KBM-7 (cell line): Measurements from ENCODE around the gene ACP2.
A peak's percentile ranks its signal among the peaks of the same experiment; 100 is the strongest.

Experiments used
- DNase-seq: peaks from one replicate; pipeline ENCODE4 v3.0.0-alpha.2; 2015
- in situ Hi-C: fragments of 300-500 bp; cut with MboI; formaldehyde crosslinking; loops from 2 replicates; pipeline ENCODE4 v1.14.3; 2020; ENCODE audit warnings: low sequenced_read_pairs, low pct_unique_long_range_greater_than_20kb, mixed read lengths

Gene ACP2

DNA sequence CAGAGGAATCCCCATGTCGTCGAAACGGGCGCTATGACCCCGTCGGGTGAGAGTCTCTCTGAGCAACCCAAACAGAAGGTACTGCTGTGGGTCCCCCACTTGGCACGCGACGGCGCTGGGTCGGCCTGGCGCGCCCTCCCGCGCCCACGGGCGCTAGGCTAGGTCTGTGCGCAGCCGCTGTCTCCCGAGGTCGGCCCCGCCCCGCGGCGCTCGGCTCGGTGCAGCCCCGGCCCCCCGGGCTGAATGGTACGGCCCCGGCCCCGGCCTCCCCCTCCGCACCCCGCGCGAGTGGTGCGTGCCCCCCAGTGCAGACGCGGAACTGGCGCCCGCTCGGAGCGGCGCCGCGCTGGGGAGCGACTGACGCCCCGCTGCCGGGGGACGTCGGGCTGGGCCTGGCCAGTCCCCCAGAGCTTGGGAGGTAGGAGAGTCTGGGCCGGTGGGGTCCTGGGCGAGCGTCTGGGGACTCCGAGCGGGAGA lies 21.3 kb upstream of the ACP2 start, which contains the start of gene MADD:
TSS of gene MADD (plus strand) at position 305 of the 477 bp plus-strand sequence.
- in situ Hi-C loops, result loop anchor here (25.0 kb wide), 2 partner anchors 108 to 142 kb away; partner anchors contain the start of gene SLC39A13
- DNase-seq, result peak; percentile 84

DNA sequence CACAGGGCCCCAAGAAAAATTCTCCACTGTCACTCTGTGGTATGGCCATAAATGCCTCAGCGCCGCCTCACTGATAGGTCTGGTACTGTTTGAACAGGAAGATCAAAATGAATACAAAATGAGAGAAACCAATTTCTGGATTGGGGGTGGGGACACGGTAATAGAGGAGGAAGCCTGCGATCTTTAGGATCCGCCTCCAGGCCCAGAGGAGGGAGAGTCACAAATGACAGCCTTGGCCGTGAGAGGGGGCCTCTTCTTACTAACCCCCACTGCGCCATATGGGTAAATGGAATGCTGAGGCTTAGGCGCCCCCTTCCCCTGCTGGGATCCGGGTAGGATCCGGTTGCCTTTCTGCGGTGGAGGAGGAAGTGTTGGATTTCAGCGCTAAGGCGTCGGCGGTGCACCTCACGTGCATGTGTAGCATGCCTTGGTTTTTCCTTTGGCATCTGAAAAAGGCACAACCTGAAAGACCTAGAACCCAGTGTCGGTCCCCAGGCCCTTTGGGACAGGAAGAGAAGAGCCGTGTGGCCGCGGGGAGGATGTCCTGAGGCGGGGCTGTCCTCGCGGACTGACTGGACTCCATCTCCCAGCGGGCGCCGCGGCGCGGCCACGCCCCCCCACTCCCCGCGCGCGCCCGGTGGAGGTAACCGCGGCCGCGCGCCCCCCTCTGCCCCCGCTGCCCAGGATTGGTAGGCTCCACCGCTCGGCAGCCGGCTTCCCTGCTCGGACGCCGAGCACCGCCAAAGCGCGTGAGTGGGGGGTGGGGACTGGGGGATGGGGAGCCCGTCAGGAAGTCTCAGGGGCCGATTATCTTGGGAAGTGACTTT lies 20.6 kb upstream of the ACP2 start:
- peak; percentile 99 for DNase-seq
- in situ Hi-C loops, result loop anchor here (25.0 kb wide), 2 partner anchors 107 to 143 kb away; partner anchors contain the start of gene SLC39A13

DNA sequence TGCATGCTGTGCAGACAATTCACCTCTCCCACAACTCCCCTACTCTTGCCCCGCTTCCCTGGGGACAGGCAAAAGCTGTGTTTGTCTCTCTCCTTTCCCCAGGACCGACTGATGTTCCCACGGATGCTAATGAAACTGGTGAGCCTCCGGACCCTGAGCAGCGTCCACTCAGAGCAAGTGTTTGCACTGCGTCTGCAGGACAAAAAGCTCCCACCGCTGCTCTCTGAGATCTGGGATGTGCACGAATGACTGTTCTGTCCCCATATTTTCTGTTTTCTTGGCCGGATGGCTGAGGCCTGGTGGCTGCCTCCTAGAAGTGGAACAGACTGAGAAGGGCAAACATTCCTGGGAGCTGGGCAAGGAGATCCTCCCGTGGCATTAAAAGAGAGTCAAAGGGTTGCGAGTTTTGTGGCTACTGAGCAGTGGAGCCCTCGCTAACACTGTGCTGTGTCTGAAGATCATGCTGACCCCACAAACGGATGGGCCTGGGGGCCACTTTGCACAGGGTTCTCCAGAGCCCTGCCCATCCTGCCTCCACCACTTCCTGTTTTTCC lies 19.9 kb upstream of the ACP2 start:
- in situ Hi-C loops, result loop anchor here (25.0 kb wide), 2 partner anchors 106 to 144 kb away; partner anchors contain the start of gene SLC39A13
- DNase-seq, result no peak

DNA sequence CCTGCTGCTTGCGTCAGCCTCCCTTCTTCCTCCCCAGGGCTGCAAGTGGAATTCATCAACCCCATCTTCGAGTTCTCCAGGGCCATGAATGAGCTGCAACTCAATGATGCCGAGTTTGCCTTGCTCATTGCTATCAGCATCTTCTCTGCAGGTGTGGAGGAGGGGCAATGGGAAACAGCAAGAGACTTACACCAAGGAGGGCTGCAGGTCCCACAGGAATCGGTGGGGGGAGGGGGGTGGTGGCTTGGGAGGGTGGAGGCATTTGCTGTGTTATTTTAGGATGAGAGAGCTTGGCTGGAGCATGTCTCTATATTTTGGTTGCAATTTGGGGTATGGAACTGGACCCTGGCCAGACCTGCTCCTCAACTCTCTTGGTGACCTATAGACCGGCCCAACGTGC lies 19.3 kb upstream of the ACP2 start:
- in situ Hi-C loops, result loop anchor here (25.0 kb wide), 2 partner anchors 106 to 144 kb away; partner anchors contain the start of gene SLC39A13
- no peak for DNase-seq

DNA sequence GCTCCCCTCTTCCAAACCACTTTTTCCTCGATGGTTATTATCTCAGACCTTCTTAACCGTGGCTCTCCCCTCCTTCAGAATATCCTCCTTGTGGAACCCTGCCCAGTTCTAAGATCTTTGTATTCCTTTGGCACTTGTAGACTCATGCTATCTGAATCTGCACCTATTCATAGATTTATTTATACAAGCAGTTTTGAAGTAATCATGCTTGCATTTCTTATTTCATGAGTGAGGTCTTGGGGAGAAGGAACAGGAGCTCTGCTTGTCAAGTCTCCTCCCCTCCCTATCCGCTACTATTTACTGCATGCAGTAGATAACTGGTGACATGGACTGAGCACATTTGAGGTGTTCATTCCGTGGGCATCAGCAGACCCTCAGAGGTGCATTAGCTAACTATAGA lies 15.9 kb upstream of the ACP2 start:
- in situ Hi-C loops, result loop anchor here (25.0 kb wide), 2 partner anchors 102 to 148 kb away; partner anchors contain the start of gene SLC39A13
- DNase-seq, result no peak

DNA sequence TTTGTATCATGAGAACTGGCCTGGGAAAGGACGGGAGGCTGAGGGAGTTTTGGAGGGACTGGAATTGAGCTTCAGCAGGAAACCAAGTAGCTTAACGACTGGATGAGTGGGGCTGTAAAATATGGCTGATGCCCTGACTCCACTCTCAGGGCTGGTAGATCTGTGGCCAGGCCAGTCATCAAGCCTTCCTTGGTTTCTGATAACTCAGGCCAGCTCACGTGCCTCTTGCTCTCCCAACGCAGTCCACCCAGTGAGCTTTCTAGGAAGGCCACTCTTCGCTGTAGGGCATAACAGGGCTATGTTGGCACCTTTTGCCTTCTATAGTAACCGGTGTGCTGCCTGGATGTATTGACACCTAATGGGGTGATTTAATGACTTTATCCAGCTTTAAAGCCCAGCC lies 15.5 kb upstream of the ACP2 start:
- in situ Hi-C loops, result loop anchor here (25.0 kb wide), 2 partner anchors 102 to 148 kb away; partner anchors contain the start of gene SLC39A13
- DNase-seq, result no peak

DNA sequence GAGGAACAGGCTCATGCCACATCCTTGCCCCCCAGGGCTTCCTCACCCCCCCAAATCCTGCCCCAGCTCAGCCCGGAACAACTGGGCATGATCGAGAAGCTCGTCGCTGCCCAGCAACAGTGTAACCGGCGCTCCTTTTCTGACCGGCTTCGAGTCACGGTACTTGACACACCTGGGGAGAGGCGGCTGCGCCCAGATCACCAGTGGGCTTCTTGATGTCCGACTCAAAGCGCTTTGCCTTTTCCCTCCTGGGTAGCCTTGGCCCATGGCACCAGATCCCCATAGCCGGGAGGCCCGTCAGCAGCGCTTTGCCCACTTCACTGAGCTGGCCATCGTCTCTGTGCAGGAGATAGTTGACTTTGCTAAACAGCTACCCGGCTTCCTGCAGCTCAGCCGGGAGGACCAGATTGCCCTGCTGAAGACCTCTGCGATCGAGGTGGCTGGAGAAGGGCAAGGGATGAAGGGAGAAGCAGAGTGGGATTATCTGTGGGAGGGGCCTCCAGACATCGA lies 12.7 kb upstream of the ACP2 start:
- DNase-seq, result no peak
- in situ Hi-C loops, result loop anchor here (25.0 kb wide), 2 partner anchors 99 to 151 kb away; partner anchors contain the start of gene SLC39A13

DNA sequence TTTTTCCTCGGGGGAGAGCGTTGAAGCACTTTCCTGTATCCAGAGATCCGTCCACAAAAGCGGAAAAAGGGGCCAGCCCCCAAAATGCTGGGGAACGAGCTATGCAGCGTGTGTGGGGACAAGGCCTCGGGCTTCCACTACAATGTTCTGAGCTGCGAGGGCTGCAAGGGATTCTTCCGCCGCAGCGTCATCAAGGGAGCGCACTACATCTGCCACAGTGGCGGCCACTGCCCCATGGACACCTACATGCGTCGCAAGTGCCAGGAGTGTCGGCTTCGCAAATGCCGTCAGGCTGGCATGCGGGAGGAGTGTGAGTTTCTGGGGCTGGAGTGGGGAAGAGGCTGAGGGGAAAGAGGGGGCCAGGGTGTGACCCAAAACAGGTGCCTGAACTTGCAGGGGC lies 11.8 kb upstream of the ACP2 start:
- no peak for DNase-seq
- in situ Hi-C loops, result loop anchor here (25.0 kb wide), 2 partner anchors 98 to 152 kb away; partner anchors contain the start of gene SLC39A13

DNA sequence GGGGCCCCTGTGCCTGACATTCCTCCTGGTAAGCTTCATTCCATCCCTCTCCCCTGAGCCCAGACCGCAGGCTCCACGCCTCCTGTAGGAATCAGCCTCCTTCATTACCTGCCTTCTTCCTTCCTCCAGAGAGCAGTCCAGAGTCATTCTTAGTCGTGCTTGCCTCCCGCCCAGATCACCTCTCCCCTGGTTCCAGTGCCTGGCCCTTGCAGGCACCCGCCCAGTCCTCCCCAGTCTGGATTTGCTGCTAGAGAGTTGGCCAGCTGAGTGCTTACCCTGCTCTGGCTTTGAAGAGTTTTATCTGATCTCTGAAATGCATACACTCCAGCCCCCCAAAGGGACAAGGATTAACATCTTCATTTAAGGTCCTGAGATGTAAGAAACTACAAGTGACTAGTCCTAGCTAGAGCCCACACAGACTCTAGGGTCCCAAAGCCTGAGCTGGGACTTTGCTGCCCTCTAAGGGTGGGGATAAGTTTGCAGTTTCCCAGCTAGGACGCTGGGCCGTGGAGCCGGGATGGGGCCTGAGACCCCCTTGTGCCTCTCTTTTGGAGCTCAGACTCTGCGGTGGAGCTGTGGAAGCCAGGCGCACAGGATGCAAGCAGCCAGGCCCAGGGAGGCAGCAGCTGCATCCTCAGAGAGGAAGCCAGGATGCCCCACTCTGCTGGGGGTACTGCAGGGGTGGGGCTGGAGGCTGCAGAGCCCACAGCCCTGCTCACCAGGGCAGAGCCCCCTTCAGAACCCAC lies 10.8 kb upstream of the ACP2 start:
- in situ Hi-C loops, result loop anchor here (25.0 kb wide), 2 partner anchors 97 to 153 kb away; partner anchors contain the start of gene SLC39A13
- peak; percentile 65 for DNase-seq

DNA sequence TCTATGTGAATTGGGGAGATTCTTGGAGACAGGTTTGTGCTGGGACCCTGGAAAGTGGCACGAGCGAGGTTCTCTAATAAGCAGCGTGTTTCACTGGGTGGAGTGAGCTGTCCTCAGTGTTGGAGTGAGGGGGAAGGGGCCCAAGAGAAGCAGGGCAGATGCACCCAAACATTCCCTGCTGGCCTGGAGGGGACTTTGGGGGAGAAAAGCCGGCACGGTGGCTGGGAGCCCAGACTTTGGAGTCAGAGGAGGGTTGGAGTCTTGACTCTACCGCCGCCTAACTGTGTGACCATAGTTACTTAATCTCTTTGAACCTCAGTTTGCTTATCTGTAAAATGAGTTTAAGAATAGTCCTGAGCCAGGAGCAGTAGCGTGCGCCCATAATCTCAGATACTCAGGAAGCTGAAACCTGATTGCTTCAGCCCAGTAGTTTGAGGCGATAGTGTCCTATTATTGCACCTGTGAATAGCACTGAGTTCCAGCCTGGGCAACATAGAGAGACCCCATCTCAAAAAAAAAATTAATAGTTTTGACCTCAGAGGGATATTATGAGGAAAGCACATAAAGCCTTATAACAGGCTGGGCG lies 9.8 kb upstream of the ACP2 start:
- DNase-seq, result no peak
- in situ Hi-C loops, result loop anchor here (25.0 kb wide), 2 partner anchors 96 to 154 kb away; partner anchors contain the start of gene SLC39A13

DNA sequence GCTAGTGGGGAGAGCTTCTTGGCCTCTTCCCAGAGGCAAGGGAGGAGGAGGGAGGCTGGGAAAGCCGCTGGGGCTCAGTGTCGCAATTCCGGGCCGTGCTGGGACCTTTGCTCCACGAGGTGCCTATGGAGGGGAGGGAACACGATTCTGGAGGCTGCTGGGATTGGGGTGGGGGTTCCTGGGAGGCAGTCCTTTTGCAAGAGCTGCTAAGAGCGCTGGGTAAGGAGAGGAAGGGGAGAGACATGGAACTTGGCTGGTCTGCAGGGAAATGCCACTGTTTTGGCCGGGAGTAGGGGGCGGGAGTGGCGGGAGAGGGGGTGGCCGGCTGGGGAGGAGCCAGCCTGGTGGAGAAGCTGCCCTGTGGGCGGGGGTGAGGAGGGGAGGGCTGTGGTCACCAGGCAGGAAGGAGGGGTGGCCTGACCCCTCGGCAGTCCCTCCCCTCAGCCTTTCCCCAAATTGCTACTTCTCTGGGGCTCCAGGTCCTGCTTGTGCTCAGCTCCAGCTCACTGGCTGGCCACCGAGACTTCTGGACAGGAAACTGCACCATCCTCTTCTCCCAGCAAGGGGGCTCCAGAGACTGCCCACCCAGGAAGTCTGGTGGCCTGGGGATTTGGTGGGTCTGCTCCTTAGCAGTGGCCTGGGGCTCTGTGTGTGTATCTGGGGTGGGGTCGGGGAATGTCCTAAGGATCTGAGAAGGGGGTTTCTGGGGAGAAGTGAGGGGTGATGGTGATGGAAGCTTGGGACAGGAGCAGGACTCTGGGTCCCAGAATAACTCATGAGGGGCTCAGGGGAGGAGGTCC lies 9.1 kb upstream of the ACP2 start, which contains the start of gene NR1H3:
TSS of gene NR1H3 (plus strand) at position 480 of the 800 bp plus-strand sequence. CDS start 1,221 bp downstream, outside the sequence.
- DNase-seq, result peak; percentile 68
- in situ Hi-C loops, result loop anchor here (25.0 kb wide), 2 partner anchors 95 to 155 kb away; partner anchors contain the start of gene SLC39A13

DNA sequence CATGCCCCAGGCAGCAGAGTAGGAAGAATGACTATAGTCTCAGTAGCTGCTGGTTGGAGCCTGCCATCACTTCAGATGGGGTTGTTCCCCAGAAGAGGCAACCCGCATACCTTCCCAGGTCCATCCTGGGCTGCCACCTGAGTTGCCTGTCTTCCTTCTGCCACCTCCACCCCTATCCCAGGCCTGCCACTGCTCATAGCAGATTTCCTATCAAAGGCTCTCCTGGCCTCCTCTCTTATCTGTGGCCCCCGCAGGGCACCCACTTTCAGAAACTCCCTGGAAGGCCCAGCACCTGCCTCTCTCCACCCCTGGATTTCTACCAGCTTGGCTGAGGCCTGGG lies 8.5 kb upstream of the ACP2 start:
- DNase-seq, result no peak
- in situ Hi-C loops, result loop anchor here (25.0 kb wide), 2 partner anchors 95 to 155 kb away; partner anchors contain the start of gene SLC39A13

DNA sequence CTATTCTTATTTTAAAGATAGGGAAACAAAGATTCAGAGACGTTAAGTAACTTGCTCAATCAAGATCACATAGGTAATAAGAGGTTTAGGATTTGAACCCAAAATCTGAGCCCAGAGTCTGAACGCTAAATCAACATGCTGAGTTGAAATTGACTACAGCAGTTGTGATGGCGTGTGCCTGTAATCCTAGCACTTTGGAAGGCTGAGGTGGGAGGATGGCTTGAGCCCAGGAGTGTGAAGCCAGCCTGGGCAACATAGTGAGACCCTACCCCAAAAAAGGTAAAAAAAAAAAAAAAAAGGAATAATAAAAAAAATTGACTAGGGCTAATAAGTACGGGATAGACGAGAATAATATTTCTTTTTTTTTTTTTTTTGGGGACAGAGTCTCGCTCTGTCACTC lies 7.8 kb upstream of the ACP2 start:
- in situ Hi-C loops, result loop anchor here (25.0 kb wide), 2 partner anchors 94 to 156 kb away; partner anchors contain the start of gene SLC39A13

DNA sequence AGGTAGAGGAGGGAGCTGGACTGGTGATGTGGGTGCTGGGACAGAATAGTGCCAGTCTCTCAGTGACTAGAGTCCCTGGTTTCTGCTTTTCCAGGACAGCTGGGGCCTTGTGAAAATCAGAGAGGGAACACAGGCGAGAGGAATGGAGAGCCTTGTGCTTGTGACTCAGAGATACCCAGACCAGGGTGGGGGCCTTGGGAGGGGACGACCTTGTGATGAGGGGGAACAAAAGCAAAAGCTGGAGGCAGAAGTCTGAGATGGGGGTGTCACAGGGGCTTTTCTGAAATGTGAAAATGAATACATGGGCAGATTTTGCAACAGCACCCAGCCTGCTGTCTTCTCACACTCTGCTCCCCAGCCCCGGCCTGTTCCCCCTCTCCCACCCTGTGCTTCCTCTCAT lies 5.8 kb upstream of the ACP2 start:
- in situ Hi-C loops, result loop anchor here (25.0 kb wide), 2 partner anchors 92 to 158 kb away; partner anchors contain the start of gene SLC39A13
- DNase-seq, result no peak

More for the DNA sequence above, 7.8 kb upstream of the ACP2 start:
- DNase-seq, result no peak

DNA sequence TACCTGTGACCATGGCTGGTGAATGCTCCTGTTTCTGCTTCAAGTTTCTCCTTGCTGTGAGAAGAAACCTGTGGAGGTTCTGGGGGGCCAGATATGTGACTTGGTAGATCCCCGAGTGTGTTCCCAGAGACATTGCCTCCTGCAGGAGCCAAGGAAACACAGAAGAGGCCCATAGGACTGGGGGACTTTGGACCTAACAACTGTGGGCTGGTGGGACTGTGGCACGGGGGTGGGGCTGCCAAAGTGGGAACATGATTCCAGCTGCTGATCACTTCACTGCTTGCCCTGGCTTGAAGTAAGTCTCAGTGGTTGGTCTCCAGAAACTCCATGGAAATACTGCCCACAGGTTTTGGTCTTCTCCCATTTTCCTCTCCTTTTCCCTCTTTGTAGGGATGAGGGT lies 5.0 kb upstream of the ACP2 start:
- no peak for DNase-seq
- in situ Hi-C loops, result loop anchor here (25.0 kb wide), 2 partner anchors 91 to 159 kb away; partner anchors contain the start of gene SLC39A13

DNA sequence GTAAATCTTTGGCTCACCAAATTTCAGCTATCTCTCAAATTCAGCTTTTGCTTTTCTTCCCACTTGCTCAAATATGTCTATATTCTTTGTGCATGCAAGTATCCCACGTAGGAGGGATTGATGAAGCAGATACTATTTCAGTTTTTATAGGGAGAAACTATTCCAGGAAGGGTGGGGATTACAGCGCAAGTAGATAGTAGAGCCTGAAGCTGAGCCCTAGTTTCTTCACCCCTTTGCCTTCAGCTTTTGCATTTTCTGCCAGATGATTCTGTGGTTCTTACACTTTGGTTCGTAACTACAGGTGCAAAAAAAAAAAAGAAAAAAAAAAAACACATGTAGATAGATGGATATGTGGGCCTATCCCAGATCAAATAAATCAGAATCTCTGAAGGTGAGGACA lies 3.1 kb upstream of the ACP2 start:
- no peak for DNase-seq
- in situ Hi-C loops, result loop anchor here (25.0 kb wide), 2 partner anchors 89 to 161 kb away; partner anchors contain the start of gene SLC39A13

DNA sequence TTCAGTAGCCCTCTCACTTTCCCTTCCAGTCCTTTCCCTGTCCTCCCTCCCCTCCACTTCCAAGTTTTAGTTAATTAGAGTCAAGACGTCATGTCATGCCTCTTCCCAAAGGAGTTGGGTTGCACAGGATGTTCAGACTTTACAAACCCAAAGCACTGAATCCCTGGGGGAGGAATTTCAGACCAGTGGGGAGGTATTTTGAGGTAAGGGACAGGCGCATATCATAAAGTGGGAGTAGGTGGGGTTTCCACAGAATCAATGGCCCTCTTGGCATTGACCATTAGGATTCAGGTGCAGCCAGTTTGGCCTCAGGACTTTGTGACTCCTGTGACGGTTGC lies 733 bp upstream of the ACP2 start:
- in situ Hi-C loops, result no loop called here
- no peak for DNase-seq
